Measurements from ENCODE around the gene CLSTN3. TPM values are rescaled to one million over a fixed set of nuclear protein-coding genes. Genes with fewer than 3 reads are reported as not detected.

The CLSTN3 gene
- total and polyA plus RNA-seq, 9 of the 15 experiments (the other 6 are each of a cell fraction or from before 2014, with no cell fraction given), result 0.08 to 23.2 (median 11.0) TPM

DNA sequence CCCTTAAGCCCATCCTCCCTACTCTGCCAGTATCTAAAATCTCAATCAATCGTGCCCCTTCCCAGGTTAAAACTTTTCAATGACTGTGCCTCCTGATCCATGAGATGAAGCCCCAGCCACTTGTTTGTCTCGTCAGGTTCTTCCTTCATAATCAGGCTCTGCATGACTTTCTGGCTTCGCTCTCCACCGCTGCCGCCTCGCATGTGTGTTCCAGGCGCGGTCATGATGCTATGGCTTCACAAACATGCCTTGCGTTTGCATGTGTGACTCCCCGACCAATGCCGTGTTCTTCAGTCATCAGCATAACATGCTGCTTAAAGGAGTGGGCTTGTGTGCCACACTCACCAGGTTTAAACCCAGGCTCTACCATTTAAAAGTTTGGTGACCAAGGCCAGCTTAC is 16.2 kb upstream of the CLSTN3 start:
- Histone ChIP-seq H2AFZ (ENCODE audit: low read depth, low read length) (no peak overlapping the region), H3K4me2 (ENCODE audit: insufficient read depth, low read length) (no peak overlapping the region), H3K9me1 (ENCODE audit: control insufficient read depth, insufficient read depth, low read length) (no peaks in the 10 kb centered on the region), H3K36me3 (ENCODE audit: control insufficient read depth, insufficient read depth, low read length) (peaks cover 2% of the 10 kb centered on the region; the same call in 2 of the 3 replicates), H3K4me3 (no peak overlapping the region), H3K9ac (ENCODE audit: insufficient read depth in 1 of 2, low read depth in 2 of 2, low read length in 2 of 2) (peak overlapping the region in 1 of 2 experiments; percentile 79; a peak in 1 of 4 replicates), H3K27me3 (ENCODE audit: control insufficient read depth in 2 of 2, insufficient read depth in 2 of 2, low read length in 2 of 2) (no peaks in the 10 kb centered on the region), H3K9me3 (replicated peaks; ENCODE audit: control insufficient read depth, insufficient read depth, low read depth, low read length) (no peaks in the 10 kb centered on the region), H3K27ac (ENCODE audit: extremely low read depth, low read depth, low read length) (no peak overlapping the region), H3K79me2 (ENCODE audit: control insufficient read depth, insufficient read depth, low read length) (peaks cover 7% of the 10 kb centered on the region; the same call in 2 of the 3 replicates), H4K20me1 (replicated peaks; ENCODE audit: control insufficient read depth, insufficient read depth, low read length) (no peaks in the 10 kb centered on the region), H3K4me1 (replicated peaks in 1 of 2; ENCODE audit: control insufficient read depth in 2 of 2, insufficient read depth in 2 of 2, low read length in 2 of 2) (peaks cover 14 to 25% of the 10 kb centered on the region in 2 experiments; a peak in 4 of 5 replicates)
- TF ChIP-seq ZBTB17 (CRISPR knock-in tag; IDR thresholded peaks at IDR 0.05), result no peak
- no peak for TF ChIP-seq LEF1 (IDR thresholded peaks at IDR 0.05)
- no peak for TF ChIP-seq NELFE (IDR thresholded peaks at IDR 0.05; ENCODE audit: insufficient read depth, insufficient read length)
- TF ChIP-seq, protein P1, sequence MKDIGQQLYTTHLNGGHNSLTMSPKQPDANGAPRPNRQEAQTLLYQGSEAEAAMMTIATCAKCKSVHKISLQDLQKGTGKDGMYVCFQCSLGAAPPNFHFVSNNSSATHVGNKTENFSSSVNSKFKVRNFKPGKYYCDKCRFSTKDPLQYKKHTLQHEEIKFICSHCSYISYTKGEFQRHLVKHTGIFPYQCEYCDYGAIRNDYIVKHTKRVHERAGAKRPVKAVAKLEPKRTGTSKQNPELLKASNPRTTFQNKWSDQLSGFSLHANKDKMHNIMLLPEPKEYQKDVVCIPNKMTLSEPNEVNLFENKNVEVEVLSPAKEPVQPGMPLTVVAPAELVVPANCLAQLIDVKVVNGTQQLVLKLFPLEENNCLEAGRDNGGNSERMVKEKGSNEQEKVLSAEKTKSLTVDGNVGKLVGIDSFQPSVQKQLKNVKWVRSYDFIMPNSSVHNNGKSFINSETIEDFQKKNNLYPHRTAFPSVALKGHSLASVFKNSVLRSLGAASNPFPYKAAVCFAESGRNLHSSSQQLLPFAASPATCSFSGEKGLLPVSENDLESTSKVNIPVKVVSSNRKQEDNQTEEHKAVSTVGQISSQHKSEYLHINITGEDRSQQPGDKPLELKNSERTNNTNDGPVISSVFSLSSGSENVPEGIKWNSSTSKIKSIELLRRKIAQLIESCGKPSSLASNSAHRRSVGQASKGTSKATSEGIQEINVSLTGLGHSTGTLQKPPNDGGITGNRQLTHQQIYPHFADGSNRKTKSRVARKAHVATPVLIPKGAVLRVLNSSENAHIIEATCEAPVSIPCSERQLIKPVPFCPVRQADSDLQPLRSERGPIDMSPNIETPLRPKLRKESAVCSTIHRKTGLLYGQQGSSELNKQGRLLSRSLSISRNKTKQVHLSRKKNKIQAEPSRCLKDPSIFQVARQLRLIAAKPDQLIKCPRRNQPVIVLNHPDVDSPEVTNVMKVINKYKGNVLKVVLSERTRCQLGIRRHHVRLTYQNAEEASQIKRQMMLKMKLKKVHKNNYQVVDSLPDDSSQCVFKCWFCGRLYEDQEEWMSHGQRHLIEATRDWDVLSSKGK (CRISPR knock-in tag; IDR thresholded peaks at IDR 0.05), result no peak
- no peak for TF ChIP-seq CBX3 (IDR thresholded peaks at IDR 0.05; ENCODE audit: borderline replicate concordance in 1 of 2, low read length in 2 of 2)
- no peak for TF ChIP-seq NRF1 (conservative IDR thresholded peaks at IDR 0.05 in 1 of 2, IDR thresholded peaks at IDR 0.05 in 1 of 2)
- no peak for TF ChIP-seq ZNF217 (CRISPR knock-in tag; IDR thresholded peaks at IDR 0.05)
- no peak for TF ChIP-seq BRCA1 (IDR thresholded peaks at IDR 0.05)
- no peak for TF ChIP-seq BRCA1 (CRISPR knock-in tag; IDR thresholded peaks at IDR 0.05)
- no peak for TF ChIP-seq ARID2 (IDR thresholded peaks at IDR 0.05)
- no peak for TF ChIP-seq TSC22D4 (tag; IDR thresholded peaks at IDR 0.05)
- TF ChIP-seq CSDE1 (IDR thresholded peaks at IDR 0.05), result no peak
- WGBS (ENCODE audit: insufficient coverage, low coverage, missing lambda C conversion rate), result 82% methylated on average over 11 of the region's 11 CpGs
- ATAC-seq (no peak), DNase-seq (ENCODE audit: extremely low read depth in 1 of 4, low spot score in 3 of 4) (no peak), FAIRE-seq (no peak)
- in situ Hi-C loops (cut with MboI) (no loop called here), intact Hi-C loops (cut with micrococcal nuclease) (no loop called here)
- CTCF ChIA-PET (ENCODE audit: low intra/inter-chr PET ratio), result interaction anchor here (0.9 to 1.2 kb wide), 3 partner anchors 54 to 245 kb away, joined by 3 to 5 read pairs (median 4); partner anchors contain the start of gene C1S
- BruUV-seq (replicated peaks), result no TSS peak
- POLR2A ChIA-PET, result interaction anchor here (0.6 kb wide), 1 partner anchor 23 kb away, joined by 3 read pairs; no protein-coding TSS in a partner anchor

Data from K562 (cell line).